Activated B cell treated with CpG ODN at 0.5 μM for 24 hours (primary cell): ENCODE results near the gene PGAM5. TPM values are rescaled to one million over a fixed set of nuclear protein-coding genes. Genes with fewer than 3 reads are reported as not detected.

ENCODE experiments used
- ATAC-seq: fragments of 200-7000 bp; cut with Tn5 transposase; one replicate; pipeline ENCODE4 v1.10.0; 2021; ENCODE audit warnings: low read depth, mild to moderate bottlenecking, moderate library complexity
- CTCF ChIA-PET: fragments of 350-600 bp; sonication (Branson Sonifier 250); formaldehyde crosslinking; loops from one replicate; lab custom pipeline; 2021; ENCODE audit warnings: antibody characterized with exemption; lab: Charles Lee
- POLR2A ChIA-PET: fragments of 350-600 bp; sonication (Branson Sonifier 250); formaldehyde crosslinking; loops from one replicate; lab custom pipeline; 2021; ENCODE audit warnings: antibody characterized with exemption; lab: Charles Lee
- DNase-seq: peaks from one replicate; pipeline ENCODE4 v3.0.0; 2022
- H3K27ac Mint-ChIP-seq: one replicate; pipeline ENCODE4 v1.8.0; 2020; ENCODE audit warnings: mixed read lengths
- H3K27me3 Mint-ChIP-seq: one replicate; pipeline ENCODE4 v1.8.0; 2021; ENCODE audit warnings: mixed read lengths
- H3K36me3 Mint-ChIP-seq: one replicate; pipeline ENCODE4 v1.8.0; 2021; ENCODE audit warnings: low read depth, mixed read lengths
- H3K4me1 Mint-ChIP-seq: one replicate; pipeline ENCODE4 v1.8.0; 2021; ENCODE audit warnings: mixed read lengths
- H3K4me3 Mint-ChIP-seq: one replicate; pipeline ENCODE4 v1.8.0; 2020; ENCODE audit warnings: mild to moderate bottlenecking, mixed read lengths
- H3K9me3 Mint-ChIP-seq: one replicate; pipeline ENCODE4 v1.8.0; 2020; ENCODE audit warnings: mixed read lengths
- intact Hi-C: fragments of 100-400 bp; cut with micrococcal nuclease; formaldehyde crosslinking; loops from one replicate; pipeline ENCODE4 v1.15.1; 2024
- total RNA-seq: library from RNA; stranded (reverse); gene quantifications from 2 replicates; pipeline ENCODE4 v1.2.3, GENCODE V29; 2022
- TF ChIP-seq, protein P1 (sequence below): fragments of 200-600 bp; IDR thresholded peaks from one replicate; pipeline ENCODE4 v1.8.0; 2022; ENCODE audit warnings: antibody characterized with exemption, mild to moderate bottlenecking

Gene PGAM5
- total RNA-seq, 1 donor from 2014 or later: 48.7 TPM

DNA sequence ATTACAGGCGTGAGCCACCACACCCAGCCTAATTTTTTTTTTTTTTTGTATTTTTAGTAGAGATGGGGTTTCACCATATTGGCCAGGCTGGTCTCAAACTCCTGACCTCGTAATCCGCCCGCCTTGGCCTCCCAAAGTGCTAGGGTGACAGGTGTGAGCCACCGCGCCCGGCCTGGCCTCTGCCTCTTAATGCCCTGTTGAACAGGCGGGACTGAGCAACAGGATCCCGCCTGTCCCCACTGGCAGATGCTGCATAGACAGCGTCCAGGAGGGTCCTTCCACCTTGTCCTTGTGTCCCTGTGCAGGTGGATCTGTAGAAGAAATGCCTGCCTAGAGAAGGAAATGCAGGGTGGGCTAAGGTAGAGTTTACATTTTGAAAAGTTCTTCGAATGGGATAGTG, 5.7 kb downstream of the PGAM5 start:
- ChIA-PET POLR2A (no interaction called here), CTCF (no interaction called here)
- no peak for DNase-seq
- no peak for ATAC-seq
- H3K27me3 Mint-ChIP-seq: no peaks in the 10 kb centered on the region
- no peak overlapping the region for H3K4me3 Mint-ChIP-seq
- peaks cover 21% of the 10 kb centered on the region for H3K4me1 Mint-ChIP-seq
- TF ChIP-seq, protein P1, sequence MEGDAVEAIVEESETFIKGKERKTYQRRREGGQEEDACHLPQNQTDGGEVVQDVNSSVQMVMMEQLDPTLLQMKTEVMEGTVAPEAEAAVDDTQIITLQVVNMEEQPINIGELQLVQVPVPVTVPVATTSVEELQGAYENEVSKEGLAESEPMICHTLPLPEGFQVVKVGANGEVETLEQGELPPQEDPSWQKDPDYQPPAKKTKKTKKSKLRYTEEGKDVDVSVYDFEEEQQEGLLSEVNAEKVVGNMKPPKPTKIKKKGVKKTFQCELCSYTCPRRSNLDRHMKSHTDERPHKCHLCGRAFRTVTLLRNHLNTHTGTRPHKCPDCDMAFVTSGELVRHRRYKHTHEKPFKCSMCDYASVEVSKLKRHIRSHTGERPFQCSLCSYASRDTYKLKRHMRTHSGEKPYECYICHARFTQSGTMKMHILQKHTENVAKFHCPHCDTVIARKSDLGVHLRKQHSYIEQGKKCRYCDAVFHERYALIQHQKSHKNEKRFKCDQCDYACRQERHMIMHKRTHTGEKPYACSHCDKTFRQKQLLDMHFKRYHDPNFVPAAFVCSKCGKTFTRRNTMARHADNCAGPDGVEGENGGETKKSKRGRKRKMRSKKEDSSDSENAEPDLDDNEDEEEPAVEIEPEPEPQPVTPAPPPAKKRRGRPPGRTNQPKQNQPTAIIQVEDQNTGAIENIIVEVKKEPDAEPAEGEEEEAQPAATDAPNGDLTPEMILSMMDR: no peak
- intact Hi-C loops: no loop called here
- no peaks in the 10 kb centered on the region for H3K9me3 Mint-ChIP-seq
- H3K36me3 Mint-ChIP-seq: peaks cover 57% of the 10 kb centered on the region
- no peak overlapping the region for H3K27ac Mint-ChIP-seq

DNA sequence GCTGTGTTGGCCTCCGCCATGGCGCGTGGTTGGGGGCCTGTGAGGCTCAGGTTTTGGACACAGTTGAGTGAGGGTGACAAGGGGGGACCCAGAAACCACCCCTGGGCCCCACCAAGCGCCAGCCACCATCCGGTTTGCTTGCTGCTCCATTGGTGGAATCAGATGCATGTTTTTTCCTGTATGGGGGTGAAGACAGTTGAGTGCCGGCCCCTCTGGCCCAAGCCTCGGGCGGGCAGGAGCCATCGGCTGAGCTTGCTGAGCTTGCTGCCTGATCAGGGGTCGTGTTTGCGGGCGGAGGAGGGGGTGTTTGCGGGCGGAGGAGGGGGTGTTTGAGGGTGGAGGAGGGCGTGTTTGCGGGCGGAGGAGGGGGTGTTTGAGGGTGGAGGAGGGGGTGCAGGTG, 6.4 kb downstream of the PGAM5 start:
- intact Hi-C loops: no loop called here
- CTCF ChIA-PET: no interaction called here
- Mint-ChIP-seq H3K9me3 (no peaks in the 10 kb centered on the region), H3K27ac (no peak overlapping the region), H3K36me3 (peaks cover 61% of the 10 kb centered on the region), H3K4me1 (peaks cover 16% of the 10 kb centered on the region), H3K4me3 (no peak overlapping the region), H3K27me3 (no peaks in the 10 kb centered on the region)
- no peak for DNase-seq
- no peak for ATAC-seq
- POLR2A ChIA-PET: no interaction called here
- TF ChIP-seq, protein P1: no peak

DNA sequence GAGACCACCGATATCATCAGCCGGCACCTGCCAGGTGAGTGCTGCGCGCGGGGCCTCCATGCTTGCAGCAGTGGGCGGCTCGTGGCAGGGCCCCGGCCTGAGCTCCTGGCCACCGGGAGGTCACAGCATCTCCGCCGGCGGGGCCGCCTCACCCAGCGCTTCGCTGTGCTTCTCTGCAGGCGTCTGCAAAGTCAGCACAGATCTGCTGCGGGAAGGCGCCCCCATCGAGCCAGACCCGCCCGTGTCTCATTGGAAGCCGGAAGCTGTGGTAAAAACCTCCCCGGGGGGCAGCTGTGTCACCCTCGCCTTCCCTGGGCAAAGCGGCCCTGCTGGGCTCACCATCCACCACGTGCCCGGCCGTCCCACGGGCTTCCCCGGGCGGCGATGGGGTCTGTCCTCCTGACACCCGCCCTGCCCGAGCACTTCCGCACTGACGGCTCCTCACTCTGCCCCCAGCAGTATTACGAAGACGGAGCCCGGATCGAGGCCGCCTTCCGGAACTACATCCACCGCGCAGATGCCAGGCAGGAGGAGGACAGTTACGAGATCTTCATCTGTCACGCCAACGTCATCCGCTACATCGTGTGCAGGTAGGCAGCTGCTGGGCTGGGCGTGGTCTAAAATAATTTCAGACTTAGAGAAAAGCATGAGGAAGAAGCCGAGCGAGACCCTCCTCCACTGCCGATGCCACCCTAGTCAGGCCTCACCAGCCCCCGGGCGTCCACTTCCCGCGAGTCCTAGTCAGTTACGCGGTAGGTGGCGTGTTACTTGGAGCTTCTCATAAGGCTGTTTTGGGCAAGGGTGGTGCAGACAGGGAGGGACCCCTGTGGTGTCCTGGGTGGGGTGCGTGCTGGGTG, 7.1 kb downstream of the PGAM5 start:
- no peak overlapping the region for H3K27ac Mint-ChIP-seq
- ATAC-seq: no peak

DNA sequence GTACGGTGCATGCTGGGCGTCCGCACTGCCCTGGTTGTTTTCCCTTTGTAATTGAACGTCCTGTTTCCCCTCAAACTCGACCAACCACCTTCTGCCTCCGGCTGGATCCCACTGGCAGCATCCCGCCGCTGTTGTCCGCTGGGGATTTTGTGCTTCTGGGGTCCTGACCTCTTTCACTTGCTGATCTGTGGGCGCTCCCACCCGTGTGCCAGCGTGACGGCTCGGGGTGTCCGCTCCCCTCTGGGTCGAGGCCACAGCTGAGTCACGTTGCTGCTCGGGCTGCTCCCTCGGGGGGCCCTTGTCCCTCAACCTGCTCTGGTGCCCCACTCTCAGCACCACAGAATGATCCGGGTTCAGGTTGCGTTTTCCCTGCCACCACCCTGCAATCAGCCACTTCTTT, 8.0 kb downstream of the PGAM5 start:
- no peak for ATAC-seq
- DNase-seq: no peak
- ChIA-PET CTCF (no interaction called here), POLR2A (no interaction called here)
- no peaks in the 10 kb centered on the region for H3K27me3 Mint-ChIP-seq
- H3K4me1 Mint-ChIP-seq: peaks cover 3% of the 10 kb centered on the region
- H3K9me3 Mint-ChIP-seq: no peaks in the 10 kb centered on the region
- TF ChIP-seq, protein P1: no peak
- intact Hi-C loops: no loop called here
- H3K27ac Mint-ChIP-seq: no peak overlapping the region
- no peak overlapping the region for H3K4me3 Mint-ChIP-seq
- peaks cover 72% of the 10 kb centered on the region for H3K36me3 Mint-ChIP-seq

More for the DNA sequence above, 7.1 kb downstream of the PGAM5 start:
- Mint-ChIP-seq H3K36me3 (peaks cover 66% of the 10 kb centered on the region), H3K9me3 (no peaks in the 10 kb centered on the region), H3K4me1 (peaks cover 11% of the 10 kb centered on the region), H3K4me3 (no peak overlapping the region), H3K27me3 (no peaks in the 10 kb centered on the region)
- intact Hi-C loops: no loop called here
- CTCF ChIA-PET: no interaction called here
- TF ChIP-seq, protein P1: no peak
- POLR2A ChIA-PET: no interaction called here
- no peak for DNase-seq

DNA sequence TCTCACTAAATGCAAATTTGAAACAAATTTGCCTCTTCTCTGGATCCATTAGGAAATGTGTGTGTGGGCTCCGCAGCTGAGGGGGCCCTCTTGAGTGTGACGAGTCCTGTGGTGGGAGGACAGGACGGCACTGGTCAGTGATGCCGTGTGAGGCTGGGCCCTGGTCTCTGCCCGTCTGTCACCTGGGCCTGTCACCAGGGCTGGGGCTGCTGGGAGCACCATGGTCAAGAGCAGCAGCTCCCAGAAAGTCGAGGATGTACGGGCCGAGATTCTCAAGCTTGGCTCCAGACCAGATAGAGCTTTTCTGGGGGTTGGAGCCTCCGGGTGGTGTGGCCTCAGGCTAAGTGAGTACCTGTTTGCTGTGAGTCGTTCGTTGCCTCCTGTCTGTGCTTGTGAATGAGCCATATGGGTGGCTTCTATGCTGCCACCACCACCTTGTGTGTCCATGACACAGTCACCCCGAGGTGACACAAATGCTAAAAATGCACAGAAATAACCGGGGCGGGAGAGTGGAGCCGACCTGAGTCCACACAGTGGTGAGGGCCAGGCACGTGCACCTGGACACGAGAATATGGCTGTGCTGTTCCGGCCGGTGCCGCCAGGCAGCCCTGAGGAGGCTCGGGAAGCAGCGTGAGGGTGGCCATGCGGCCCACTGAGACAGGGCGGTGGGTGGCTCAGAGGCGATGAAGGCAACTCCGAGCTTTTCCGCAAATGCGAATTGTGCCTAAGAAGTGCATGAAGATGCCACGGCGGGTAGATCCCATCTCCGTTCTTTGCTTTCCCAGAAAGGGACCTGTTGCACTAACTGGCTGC, 8.7 kb downstream of the PGAM5 start:
- no peak for DNase-seq
- peaks cover 3% of the 10 kb centered on the region for H3K4me1 Mint-ChIP-seq
- H3K36me3 Mint-ChIP-seq: peaks cover 77% of the 10 kb centered on the region
- POLR2A ChIA-PET: no interaction called here
- intact Hi-C loops: no loop called here
- H3K4me3 Mint-ChIP-seq: no peak overlapping the region
- no peaks in the 10 kb centered on the region for H3K9me3 Mint-ChIP-seq
- CTCF ChIA-PET: no interaction called here
- no peaks in the 10 kb centered on the region for H3K27me3 Mint-ChIP-seq
- H3K27ac Mint-ChIP-seq: no peak overlapping the region
- TF ChIP-seq, protein P1: no peak
- ATAC-seq: no peak
